GM12892 (cell line): Measurements from ENCODE around the gene PRDX3.

Source experiments
- POLR2AphosphoS5 ChIP-seq: IDR thresholded peaks from 2 replicates; pipeline ENCODE4 v1.6.1; 2011; ENCODE audit warnings: low read depth, low read length, control low read depth
- TAF1 ChIP-seq: IDR thresholded peaks from 2 replicates; pipeline ENCODE4 v1.6.1; 2011; ENCODE audit warnings: low read depth, mild to moderate bottlenecking, control low read depth, low read length, borderline replicate concordance

- TF ChIP-seq POLR2AphosphoS5 = no peak
- TF ChIP-seq TAF1 = no peak
Measured at GRCh38 chr10:119201233-119201632, 22.6 kb upstream of the PRDX3 start.
